Activated naive CD8-positive, alpha-beta T cell treated with anti-CD3 and anti-CD28 coated beads, Interleukin-2, amount 50 U/mL, for 24 hours (primary cell): ENCODE results near the gene RUNDC1.
"Not testable (repeated sequence)": the region's sequence is repeated elsewhere in the genome, so short reads cannot be mapped to it uniquely, and the experiment has no call there.

ENCODE experiments used
- ATAC-seq: fragments of 150-1000 bp; cut with Tn5 transposase; one replicate; pipeline ENCODE4 v1.10.0; 2021
- DNase-seq: peaks from one replicate; pipeline ENCODE4 v3.0.0; 2021
- H3K27ac Mint-ChIP-seq: one replicate; pipeline ENCODE4 v1.8.0; 2021; ENCODE audit warnings: mild to moderate bottlenecking, mixed read lengths
- H3K27me3 Mint-ChIP-seq: one replicate; pipeline ENCODE4 v1.8.0; 2021; ENCODE audit warnings: mixed read lengths
- H3K36me3 Mint-ChIP-seq: one replicate; pipeline ENCODE4 v1.8.0; 2021; ENCODE audit warnings: low read depth, mixed read lengths
- H3K4me1 Mint-ChIP-seq: one replicate; pipeline ENCODE4 v1.8.0; 2021; ENCODE audit warnings: mixed read lengths
- H3K4me3 Mint-ChIP-seq: one replicate; pipeline ENCODE4 v1.8.0; 2021; ENCODE audit warnings: mild to moderate bottlenecking, moderate library complexity, mixed read lengths
- H3K9me3 Mint-ChIP-seq: one replicate; pipeline ENCODE4 v1.8.0; 2021; ENCODE audit warnings: mixed read lengths

Gene RUNDC1

GRCh38 chr17:42979511-42980273 is 673 bp upstream of the RUNDC1 start, which contains the start of gene PTGES3L:
PTGES3L (minus strand) TSS chr17:42980080; CDS start chr17:42980053, 27 bp downstream.
- H3K27ac Mint-ChIP-seq, result peak within 1 kb of the TSS; percentile 97
- DNase-seq, result peak; percentile 58
- peak within 1 kb of the TSS; percentile 96 for H3K4me3 Mint-ChIP-seq
- no peaks in the 10 kb centered on the region for H3K27me3 Mint-ChIP-seq
- no peaks in the 10 kb centered on the region for H3K9me3 Mint-ChIP-seq
- H3K36me3 Mint-ChIP-seq, result peaks cover 14% of the 10 kb centered on the region
- peaks cover 34% of the 10 kb centered on the region for H3K4me1 Mint-ChIP-seq
- ATAC-seq, result peak; percentile 68

- H3K4me1 Mint-ChIP-seq, result peaks cover 40% of the 10 kb centered on the region
- ATAC-seq (peak; percentile 86), DNase-seq (peak; percentile 79)
- H3K36me3 Mint-ChIP-seq, result peaks cover 25% of the 10 kb centered on the region
- no peaks in the 10 kb centered on the region for H3K27me3 Mint-ChIP-seq
- H3K9me3 Mint-ChIP-seq, result no peaks in the 10 kb centered on the region
- peak overlapping the region; percentile 96 for H3K4me3 Mint-ChIP-seq
- H3K27ac Mint-ChIP-seq, result peak overlapping the region; percentile 97
Measured at GRCh38 chr17:42980766-42981397, 517 bp downstream of the RUNDC1 start.

GRCh38 chr17:42982266-42982665 is 1.9 kb downstream of the RUNDC1 start:
- Mint-ChIP-seq H3K36me3 (peaks cover 25% of the 10 kb centered on the region), H3K4me3 (peak overlapping the region; percentile 96), H3K9me3 (no peaks in the 10 kb centered on the region), H3K4me1 (peaks cover 40% of the 10 kb centered on the region), H3K27me3 (no peaks in the 10 kb centered on the region), H3K27ac (peak overlapping the region; percentile 75)
- no peak for DNase-seq
- no peak for ATAC-seq

GRCh38 chr17:42985225-42985624 is 4.9 kb downstream of the RUNDC1 start:
- H3K36me3 Mint-ChIP-seq, result peaks cover 48% of the 10 kb centered on the region
- H3K27me3 Mint-ChIP-seq, result no peaks in the 10 kb centered on the region
- ATAC-seq (no peak), DNase-seq (no peak)
- no peak overlapping the region for H3K4me3 Mint-ChIP-seq
- peaks cover 27% of the 10 kb centered on the region for H3K4me1 Mint-ChIP-seq
- no peak overlapping the region for H3K27ac Mint-ChIP-seq
- no peaks in the 10 kb centered on the region for H3K9me3 Mint-ChIP-seq

GRCh38 chr17:42989141-42989540 is 8.8 kb downstream of the RUNDC1 start:
- Mint-ChIP-seq H3K36me3 (peaks cover 58% of the 10 kb centered on the region), H3K9me3 (no peaks in the 10 kb centered on the region), H3K4me1 (peaks cover 9% of the 10 kb centered on the region), H3K4me3 (no peak overlapping the region), H3K27ac (no peak overlapping the region), H3K27me3 (no peaks in the 10 kb centered on the region)
- ATAC-seq (no peak), DNase-seq (no peak)

- H3K36me3 Mint-ChIP-seq, result peaks cover 52% of the 10 kb centered on the region
- H3K4me1 Mint-ChIP-seq, result peaks cover 5% of the 10 kb centered on the region
- ATAC-seq (no peak), DNase-seq (no peak)
- H3K4me3 Mint-ChIP-seq, result no peak overlapping the region
- H3K27me3 Mint-ChIP-seq, result no peaks in the 10 kb centered on the region
- no peak overlapping the region for H3K27ac Mint-ChIP-seq
- no peaks in the 10 kb centered on the region for H3K9me3 Mint-ChIP-seq
Measured at GRCh38 chr17:42989726-42990652, 9.6 kb downstream of the RUNDC1 start.

- H3K27ac Mint-ChIP-seq, result no peak overlapping the region
- H3K36me3 Mint-ChIP-seq, result peaks cover 44% of the 10 kb centered on the region
- no peaks in the 10 kb centered on the region for H3K4me1 Mint-ChIP-seq
- ATAC-seq (no peak), DNase-seq (no peak)
- no peaks in the 10 kb centered on the region for H3K27me3 Mint-ChIP-seq
- H3K4me3 Mint-ChIP-seq, result no peak overlapping the region
- H3K9me3 Mint-ChIP-seq, result no peaks in the 10 kb centered on the region
Measured at GRCh38 chr17:42991471-42991870, 11.1 kb downstream of the RUNDC1 start.

- Mint-ChIP-seq H3K9me3 (no peaks in the 10 kb centered on the region), H3K4me1 (peaks cover 11% of the 10 kb centered on the region), H3K36me3 (peaks cover 41% of the 10 kb centered on the region), H3K4me3 (no peak overlapping the region), H3K27me3 (no peaks in the 10 kb centered on the region), H3K27ac (no peak overlapping the region)
- no peak for ATAC-seq
- no peak for DNase-seq
Measured at GRCh38 chr17:42992872-42993271, 12.5 kb downstream of the RUNDC1 start.

GRCh38 chr17:42993913-42994312 is 13.5 kb downstream of the RUNDC1 start:
- not testable (repeated sequence) for H3K27ac Mint-ChIP-seq, DNase-seq, H3K27me3 Mint-ChIP-seq

GRCh38 chr17:42997390-42997983 is 17.1 kb downstream of the RUNDC1 start:
- peak overlapping the region; percentile 96 for H3K4me3 Mint-ChIP-seq
- peaks cover 37% of the 10 kb centered on the region for H3K4me1 Mint-ChIP-seq
- H3K36me3 Mint-ChIP-seq, result peaks cover 50% of the 10 kb centered on the region
- DNase-seq (no peak), ATAC-seq (no peak)
- H3K9me3 Mint-ChIP-seq, result no peaks in the 10 kb centered on the region
- H3K27ac Mint-ChIP-seq, result peak overlapping the region; percentile 99
- no peaks in the 10 kb centered on the region for H3K27me3 Mint-ChIP-seq

More at GRCh38 chr17:42993913-42994312, 13.5 kb downstream of the RUNDC1 start:
- not testable (repeated sequence) for H3K4me3 Mint-ChIP-seq, ATAC-seq, H3K9me3 Mint-ChIP-seq
- Mint-ChIP-seq H3K4me1 (peaks cover 16% of the 10 kb centered on the region), H3K36me3 (peaks cover 42% of the 10 kb centered on the region)

- peaks cover 40% of the 10 kb centered on the region for H3K4me1 Mint-ChIP-seq
- DNase-seq, result peak; percentile 97
- peak; percentile 97 for ATAC-seq
- peak within 1 kb of the TSS; percentile 99 for H3K27ac Mint-ChIP-seq
- H3K9me3 Mint-ChIP-seq, result no peaks in the 10 kb centered on the region
- peak within 1 kb of the TSS; percentile 96 for H3K4me3 Mint-ChIP-seq
- H3K27me3 Mint-ChIP-seq, result no peaks in the 10 kb centered on the region
- H3K36me3 Mint-ChIP-seq, result peaks cover 53% of the 10 kb centered on the region
Measured at GRCh38 chr17:42997984-42998938, 17.9 kb downstream of the RUNDC1 start, which contains the start of gene RPL27. RPL27 (plus strand) TSS chr17:42998419; CDS start chr17:42998751, 332 bp downstream.

GRCh38 chr17:42999003-42999525 is 18.7 kb downstream of the RUNDC1 start:
- H3K4me1 Mint-ChIP-seq, result peaks cover 42% of the 10 kb centered on the region
- no peak for DNase-seq
- ATAC-seq, result no peak
- H3K4me3 Mint-ChIP-seq, result peak overlapping the region; percentile 96
- peak overlapping the region; percentile 99 for H3K27ac Mint-ChIP-seq
- no peaks in the 10 kb centered on the region for H3K9me3 Mint-ChIP-seq
- peaks cover 56% of the 10 kb centered on the region for H3K36me3 Mint-ChIP-seq
- no peaks in the 10 kb centered on the region for H3K27me3 Mint-ChIP-seq

- not testable (repeated sequence) for ATAC-seq, H3K27me3 Mint-ChIP-seq, DNase-seq, H3K9me3 Mint-ChIP-seq
- Mint-ChIP-seq H3K36me3 (peaks cover 63% of the 10 kb centered on the region), H3K27ac (peak overlapping the region; percentile 73), H3K4me3 (peak overlapping the region; percentile 57), H3K4me1 (peaks cover 50% of the 10 kb centered on the region)
Measured at GRCh38 chr17:43000894-43001293, 20.5 kb downstream of the RUNDC1 start.
